ENCODE results near the gene ADAT2.

The ADAT2 gene

DNA sequence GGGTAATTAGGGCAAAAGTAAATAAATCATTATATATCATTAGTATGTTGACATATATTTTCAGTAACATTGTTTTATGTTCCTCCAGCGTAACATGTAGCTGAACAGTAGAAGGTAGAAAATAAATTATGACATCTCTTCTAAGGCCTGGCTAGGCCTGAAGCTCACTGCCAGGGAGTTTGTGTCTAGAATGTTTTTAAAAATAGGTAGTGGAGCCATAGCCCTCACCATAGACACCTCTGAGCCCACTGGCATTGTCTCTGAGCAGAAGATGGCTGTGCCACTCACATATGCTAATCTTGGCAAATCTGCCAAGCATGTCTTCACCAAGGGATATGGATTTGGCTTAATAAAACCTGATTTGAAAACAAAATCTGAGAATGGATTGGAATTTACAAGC, 39.7 kb upstream of the ADAT2 start:
- H3K9me3 ChIP-seq (ENCODE audit: control insufficient read depth, low read length), result no peaks in the 10 kb centered on the region
- H3K79me2 ChIP-seq, result no peaks in the 10 kb centered on the region
- no peak overlapping the region for H3K27ac ChIP-seq
- no peaks in the 10 kb centered on the region for H3K4me1 ChIP-seq
- no peak overlapping the region for H2AFZ ChIP-seq
- no peaks in the 10 kb centered on the region for H3K27me3 ChIP-seq (ENCODE audit: control insufficient read depth, insufficient read depth, low read length)
- no peak overlapping the region for H3K4me2 ChIP-seq (ENCODE audit: low read length)
- no peak overlapping the region for H3K9ac ChIP-seq
- H3K4me3 ChIP-seq (ENCODE audit: low read depth, low read length), result no peak overlapping the region
- H3K36me3 ChIP-seq (ENCODE audit: control insufficient read depth, insufficient read depth, low read length), result no peaks in the 10 kb centered on the region
- TF ChIP-seq, protein P1, sequence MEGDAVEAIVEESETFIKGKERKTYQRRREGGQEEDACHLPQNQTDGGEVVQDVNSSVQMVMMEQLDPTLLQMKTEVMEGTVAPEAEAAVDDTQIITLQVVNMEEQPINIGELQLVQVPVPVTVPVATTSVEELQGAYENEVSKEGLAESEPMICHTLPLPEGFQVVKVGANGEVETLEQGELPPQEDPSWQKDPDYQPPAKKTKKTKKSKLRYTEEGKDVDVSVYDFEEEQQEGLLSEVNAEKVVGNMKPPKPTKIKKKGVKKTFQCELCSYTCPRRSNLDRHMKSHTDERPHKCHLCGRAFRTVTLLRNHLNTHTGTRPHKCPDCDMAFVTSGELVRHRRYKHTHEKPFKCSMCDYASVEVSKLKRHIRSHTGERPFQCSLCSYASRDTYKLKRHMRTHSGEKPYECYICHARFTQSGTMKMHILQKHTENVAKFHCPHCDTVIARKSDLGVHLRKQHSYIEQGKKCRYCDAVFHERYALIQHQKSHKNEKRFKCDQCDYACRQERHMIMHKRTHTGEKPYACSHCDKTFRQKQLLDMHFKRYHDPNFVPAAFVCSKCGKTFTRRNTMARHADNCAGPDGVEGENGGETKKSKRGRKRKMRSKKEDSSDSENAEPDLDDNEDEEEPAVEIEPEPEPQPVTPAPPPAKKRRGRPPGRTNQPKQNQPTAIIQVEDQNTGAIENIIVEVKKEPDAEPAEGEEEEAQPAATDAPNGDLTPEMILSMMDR (IDR thresholded peaks at IDR 0.05), result no peak

DNA sequence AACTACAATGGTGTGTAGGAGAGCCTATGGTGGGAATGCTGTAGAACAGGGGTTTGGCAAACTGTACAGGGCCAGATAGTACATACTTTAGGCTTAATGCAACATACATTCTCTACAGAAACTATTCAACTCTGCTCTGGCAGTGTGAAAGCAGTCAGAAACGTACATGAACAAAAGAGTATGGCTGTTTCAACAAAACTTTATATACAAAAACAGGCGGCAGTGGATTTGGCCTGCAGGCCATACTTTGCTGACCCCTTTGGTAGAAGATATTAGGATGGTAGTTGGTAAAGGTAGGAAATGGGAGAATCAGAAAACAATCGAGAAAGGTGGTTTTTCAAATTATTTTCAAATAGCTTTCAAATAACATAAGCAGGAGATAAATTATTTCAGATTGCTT, 36.3 kb upstream of the ADAT2 start:
- Histone ChIP-seq H3K9me3 (ENCODE audit: control insufficient read depth, low read length) (no peaks in the 10 kb centered on the region), H3K4me1 (no peaks in the 10 kb centered on the region), H3K27ac (no peak overlapping the region), H3K9ac (no peak overlapping the region), H3K79me2 (no peaks in the 10 kb centered on the region), H3K36me3 (ENCODE audit: control insufficient read depth, insufficient read depth, low read length) (no peaks in the 10 kb centered on the region), H2AFZ (no peak overlapping the region), H3K27me3 (ENCODE audit: control insufficient read depth, insufficient read depth, low read length) (no peaks in the 10 kb centered on the region), H3K4me2 (ENCODE audit: low read length) (no peak overlapping the region), H3K4me3 (ENCODE audit: low read depth, low read length) (no peak overlapping the region)
- TF ChIP-seq, protein P1 (IDR thresholded peaks at IDR 0.05), result no peak

DNA sequence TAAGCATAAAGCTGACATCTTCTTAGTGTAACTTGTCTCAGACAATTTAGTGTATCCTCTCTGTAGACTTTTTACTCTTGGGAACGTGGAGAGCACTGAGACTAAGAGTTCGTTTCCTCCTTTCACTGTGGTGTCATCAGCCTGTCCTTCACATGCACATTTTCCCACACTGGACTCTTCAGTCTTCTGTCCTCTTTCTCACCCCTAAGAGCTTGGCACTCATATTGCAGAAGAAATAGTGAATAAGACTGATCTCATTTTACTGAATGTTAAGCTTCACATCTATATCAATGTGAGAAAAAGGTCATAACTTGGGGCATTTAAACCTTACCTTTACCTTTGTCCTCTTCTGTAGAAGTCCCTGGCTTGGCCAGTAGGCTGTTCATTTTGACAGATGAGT, 35.5 kb upstream of the ADAT2 start:
- Histone ChIP-seq H3K4me3 (ENCODE audit: low read depth, low read length) (no peak overlapping the region), H3K79me2 (no peaks in the 10 kb centered on the region), H3K9ac (no peak overlapping the region), H3K4me1 (no peaks in the 10 kb centered on the region), H3K36me3 (ENCODE audit: control insufficient read depth, insufficient read depth, low read length) (no peaks in the 10 kb centered on the region), H2AFZ (no peak overlapping the region), H3K9me3 (ENCODE audit: control insufficient read depth, low read length) (no peaks in the 10 kb centered on the region), H3K27me3 (ENCODE audit: control insufficient read depth, insufficient read depth, low read length) (no peaks in the 10 kb centered on the region), H3K27ac (no peak overlapping the region), H3K4me2 (ENCODE audit: low read length) (no peak overlapping the region)
- TF ChIP-seq, protein P1 (IDR thresholded peaks at IDR 0.05), result no peak

DNA sequence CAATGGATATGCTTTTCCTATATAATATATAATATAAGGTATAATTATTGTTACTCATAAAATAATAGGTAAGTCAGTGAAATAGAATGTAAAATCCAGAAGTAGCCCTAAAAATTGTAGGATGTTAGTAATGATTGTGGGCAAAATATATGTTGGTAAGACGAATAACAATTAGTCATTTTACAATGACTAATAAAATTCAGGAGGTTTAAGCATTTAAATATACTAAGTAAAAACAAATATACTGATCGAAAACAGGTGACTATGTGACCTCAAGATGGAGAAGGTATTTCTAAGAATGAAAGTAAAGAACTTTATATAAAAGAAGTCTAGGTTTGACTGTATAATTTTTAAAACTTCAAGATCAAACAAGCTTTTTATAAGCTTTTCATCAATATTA, 32.1 kb upstream of the ADAT2 start:
- Histone ChIP-seq H3K79me2 (no peaks in the 10 kb centered on the region), H3K4me1 (no peaks in the 10 kb centered on the region), H3K4me2 (ENCODE audit: low read length) (no peak overlapping the region), H3K9me3 (ENCODE audit: control insufficient read depth, low read length) (no peaks in the 10 kb centered on the region), H2AFZ (no peak overlapping the region), H3K9ac (no peak overlapping the region), H3K27ac (no peak overlapping the region), H3K36me3 (ENCODE audit: control insufficient read depth, insufficient read depth, low read length) (no peaks in the 10 kb centered on the region), H3K27me3 (ENCODE audit: control insufficient read depth, insufficient read depth, low read length) (no peaks in the 10 kb centered on the region), H3K4me3 (ENCODE audit: low read depth, low read length) (no peak overlapping the region)
- TF ChIP-seq, protein P1 (IDR thresholded peaks at IDR 0.05), result no peak

DNA sequence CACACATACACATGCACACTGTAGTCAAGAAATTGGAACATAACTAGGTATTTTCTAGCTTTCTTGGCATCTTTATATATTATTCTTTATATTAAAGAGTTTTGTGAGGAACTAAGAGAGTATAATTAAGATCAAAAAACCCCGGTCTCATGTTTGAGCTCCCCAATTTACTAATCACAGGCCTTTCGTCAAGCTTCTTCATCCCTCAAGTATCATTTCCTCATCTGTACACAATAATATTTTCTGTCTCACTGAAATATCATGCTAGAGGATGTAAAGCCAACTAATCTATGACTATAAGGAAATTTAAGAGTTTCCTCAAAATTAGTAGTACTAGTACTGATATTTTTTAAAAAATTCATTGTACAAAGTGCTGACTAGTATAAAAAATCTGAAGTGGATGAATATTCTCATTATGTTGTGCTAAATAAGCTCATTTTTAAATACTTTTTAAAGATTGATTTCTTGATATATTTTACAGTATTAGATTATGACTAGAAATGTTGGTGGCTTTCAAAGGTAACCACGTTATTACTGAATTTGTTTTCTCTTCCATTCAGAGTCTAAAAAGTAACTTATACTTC, 28.1 kb upstream of the ADAT2 start:
- H3K27me3 ChIP-seq (ENCODE audit: control insufficient read depth, insufficient read depth, low read length), result no peaks in the 10 kb centered on the region
- no peak overlapping the region for H3K27ac ChIP-seq
- TF ChIP-seq, protein P1 (IDR thresholded peaks at IDR 0.05), result no peak
- H3K9me3 ChIP-seq (ENCODE audit: control insufficient read depth, low read length), result no peaks in the 10 kb centered on the region
- no peaks in the 10 kb centered on the region for H3K79me2 ChIP-seq
- H3K36me3 ChIP-seq (ENCODE audit: control insufficient read depth, insufficient read depth, low read length), result no peaks in the 10 kb centered on the region
- H3K9ac ChIP-seq, result no peak overlapping the region
- no peak overlapping the region for H3K4me3 ChIP-seq (ENCODE audit: low read depth, low read length)
- H3K4me2 ChIP-seq (ENCODE audit: low read length), result no peak overlapping the region
- no peak overlapping the region for H2AFZ ChIP-seq
- H3K4me1 ChIP-seq, result no peaks in the 10 kb centered on the region
